ENCODE measurements around the gene IGFBP7. TPM values are rescaled to one million over a fixed set of nuclear protein-coding genes. Genes with fewer than 3 reads are reported as not detected.

The IGFBP7 gene
- total RNA-seq, 2 experiments from 2014 or later, result not detected

GRCh38 chr4:57113870-57114269 is 3.7 kb upstream of the IGFBP7 start:
- H3K36me3 Mint-ChIP-seq (ENCODE audit: low read depth), result no peaks in the 10 kb centered on the region
- no peak overlapping the region for H3K27ac Mint-ChIP-seq
- H3K4me3 Mint-ChIP-seq, result no peak overlapping the region
- H3K9me3 Mint-ChIP-seq, result no peaks in the 10 kb centered on the region
- POLR2A ChIA-PET, result no interaction called here
- DNase-seq (no peak), ATAC-seq (no peak)
- TF ChIP-seq CTCF (IDR thresholded peaks at IDR 0.05), result no peak
- H3K4me1 Mint-ChIP-seq (ENCODE audit: low read depth), result peaks cover 12% of the 10 kb centered on the region
- CTCF ChIA-PET, result no interaction called here
- H3K27me3 Mint-ChIP-seq, result peaks cover 54% of the 10 kb centered on the region
- intact Hi-C loops (cut with micrococcal nuclease), result no loop called here

- intact Hi-C loops (cut with micrococcal nuclease), result no loop called here
- no peaks in the 10 kb centered on the region for H3K9me3 Mint-ChIP-seq
- peaks cover 12% of the 10 kb centered on the region for H3K4me1 Mint-ChIP-seq (ENCODE audit: low read depth)
- TF ChIP-seq CTCF (IDR thresholded peaks at IDR 0.05), result no peak
- ChIA-PET CTCF (interaction anchor here (1.3 kb wide), 1 partner anchor 53 kb away, joined by 4 read pairs; no protein-coding TSS in a partner anchor), POLR2A (no interaction called here)
- H3K4me3 Mint-ChIP-seq, result peak overlapping the region; percentile 68
- H3K36me3 Mint-ChIP-seq (ENCODE audit: low read depth), result no peaks in the 10 kb centered on the region
- peaks cover 62% of the 10 kb centered on the region for H3K27me3 Mint-ChIP-seq
- no peak overlapping the region for H3K27ac Mint-ChIP-seq
- DNase-seq (peak; percentile 11), ATAC-seq (peak; percentile 35)
These were observed 691 bp upstream of the IGFBP7 start for GRCh38 chr4:57110640-57111511.

GRCh38 chr4:57109411-57109846 is 756 bp downstream of the IGFBP7 start:
- ATAC-seq (no peak), DNase-seq (no peak)
- Mint-ChIP-seq H3K27me3 (peaks cover 57% of the 10 kb centered on the region), H3K36me3 (ENCODE audit: low read depth) (no peaks in the 10 kb centered on the region), H3K4me1 (ENCODE audit: low read depth) (peaks cover 12% of the 10 kb centered on the region), H3K27ac (no peak overlapping the region), H3K4me3 (peak overlapping the region; percentile 16), H3K9me3 (no peaks in the 10 kb centered on the region)
- CTCF ChIA-PET, result interaction anchor here (1.3 kb wide), 1 partner anchor 11 kb away, joined by 4 read pairs; no protein-coding TSS in a partner anchor
- intact Hi-C loops (cut with micrococcal nuclease), result no loop called here
- no peak for TF ChIP-seq CTCF (IDR thresholded peaks at IDR 0.05)
- POLR2A ChIA-PET, result interaction anchor here (0.6 kb wide), 1 partner anchor 434 kb away, joined by 4 read pairs; no protein-coding TSS in a partner anchor

- no peak for TF ChIP-seq CTCF (IDR thresholded peaks at IDR 0.05)
- ATAC-seq (no peak), DNase-seq (no peak)
- H3K4me1 Mint-ChIP-seq (ENCODE audit: low read depth), result peaks cover 10% of the 10 kb centered on the region
- ChIA-PET CTCF (interaction anchor here (1.3 kb wide), 1 partner anchor 57 kb away, joined by 3 read pairs; no protein-coding TSS in a partner anchor), POLR2A (no interaction called here)
- H3K27me3 Mint-ChIP-seq, result peaks cover 31% of the 10 kb centered on the region
- H3K4me3 Mint-ChIP-seq, result no peak overlapping the region
- H3K36me3 Mint-ChIP-seq (ENCODE audit: low read depth), result no peaks in the 10 kb centered on the region
- no peaks in the 10 kb centered on the region for H3K9me3 Mint-ChIP-seq
- intact Hi-C loops (cut with micrococcal nuclease), result no loop called here
- no peak overlapping the region for H3K27ac Mint-ChIP-seq
These were observed 4.0 kb downstream of the IGFBP7 start for GRCh38 chr4:57106181-57106580.

Measured in activated CD8-positive, alpha-beta T cell treated with anti-CD3 and anti-CD28 coated beads for 36 hours (primary cell).